ENCODE measurements around the gene ATP8A1.

The ATP8A1 gene

DNA sequence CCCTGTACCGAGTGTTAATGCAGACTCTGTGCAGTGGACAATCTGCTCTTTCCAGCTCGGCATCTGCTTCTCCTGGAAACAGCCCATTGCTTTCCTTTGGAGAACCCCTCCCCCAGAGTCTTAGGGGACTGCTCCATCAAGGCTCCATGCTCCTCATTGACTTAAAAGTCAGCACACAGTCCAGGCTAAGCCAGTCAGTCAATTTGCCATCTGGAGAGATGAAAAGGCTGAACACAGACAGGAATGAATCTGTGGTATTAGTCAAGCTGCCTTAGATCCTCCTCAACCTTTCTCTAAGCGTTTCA lies 20.3 kb downstream of the ATP8A1 start:
- Histone ChIP-seq H3K4me2 (ENCODE audit: low read length) (0 out of 2 replicates have a peak overlapping the region, but pooled peaks have one; percentile 11), H3K4me1 (ENCODE audit: low read length) (peaks cover 61% of the 10 kb centered on the region), H3K4me3 (ENCODE audit: low read length) (no peak overlapping the region)

DNA sequence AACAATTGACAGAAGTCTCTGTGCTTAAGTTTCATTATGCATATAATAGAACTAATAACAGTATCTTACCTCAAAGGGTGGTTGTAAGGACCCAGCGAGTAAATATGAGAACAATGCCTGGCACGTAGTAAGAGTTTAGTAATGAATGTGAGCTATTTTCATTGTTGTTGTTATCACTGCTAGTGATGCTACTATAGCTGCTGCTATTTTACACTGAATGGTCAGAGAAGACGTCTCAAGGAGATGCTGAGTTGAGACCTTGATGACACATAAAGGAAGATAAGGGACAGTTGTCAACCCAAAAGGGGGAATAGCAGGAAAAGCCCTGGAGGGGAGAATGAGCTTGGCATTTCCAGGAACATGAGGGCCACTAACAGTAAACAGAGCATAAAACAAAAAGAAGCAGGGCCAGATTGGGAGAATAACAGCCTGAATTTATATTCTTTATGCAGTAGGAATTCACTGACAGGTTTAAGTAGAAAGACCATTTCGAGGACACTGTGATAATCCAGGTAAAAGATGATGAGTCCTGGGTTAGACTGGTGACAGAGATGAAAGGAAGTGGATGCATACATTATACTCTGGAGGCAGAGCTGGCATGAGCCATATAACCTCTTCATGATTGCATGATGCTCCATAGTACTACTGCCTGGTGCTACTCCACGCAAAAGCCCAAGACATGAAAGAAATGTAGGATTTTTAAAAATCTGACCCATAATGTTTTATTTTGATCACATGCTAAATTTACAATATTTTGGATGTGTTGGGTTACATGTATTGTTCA lies 23.1 kb downstream of the ATP8A1 start:
- H3K27ac ChIP-seq (ENCODE audit: low read length), result no peak overlapping the region
- TF ChIP-seq, protein P1, sequence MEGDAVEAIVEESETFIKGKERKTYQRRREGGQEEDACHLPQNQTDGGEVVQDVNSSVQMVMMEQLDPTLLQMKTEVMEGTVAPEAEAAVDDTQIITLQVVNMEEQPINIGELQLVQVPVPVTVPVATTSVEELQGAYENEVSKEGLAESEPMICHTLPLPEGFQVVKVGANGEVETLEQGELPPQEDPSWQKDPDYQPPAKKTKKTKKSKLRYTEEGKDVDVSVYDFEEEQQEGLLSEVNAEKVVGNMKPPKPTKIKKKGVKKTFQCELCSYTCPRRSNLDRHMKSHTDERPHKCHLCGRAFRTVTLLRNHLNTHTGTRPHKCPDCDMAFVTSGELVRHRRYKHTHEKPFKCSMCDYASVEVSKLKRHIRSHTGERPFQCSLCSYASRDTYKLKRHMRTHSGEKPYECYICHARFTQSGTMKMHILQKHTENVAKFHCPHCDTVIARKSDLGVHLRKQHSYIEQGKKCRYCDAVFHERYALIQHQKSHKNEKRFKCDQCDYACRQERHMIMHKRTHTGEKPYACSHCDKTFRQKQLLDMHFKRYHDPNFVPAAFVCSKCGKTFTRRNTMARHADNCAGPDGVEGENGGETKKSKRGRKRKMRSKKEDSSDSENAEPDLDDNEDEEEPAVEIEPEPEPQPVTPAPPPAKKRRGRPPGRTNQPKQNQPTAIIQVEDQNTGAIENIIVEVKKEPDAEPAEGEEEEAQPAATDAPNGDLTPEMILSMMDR (IDR thresholded peaks at IDR 0.05; ENCODE audit: low read depth, low read length), result no peak
- TF ChIP-seq EZH2phosphoT487 (IDR thresholded peaks at IDR 0.05; ENCODE audit: low read depth), result no peak
- H3K36me3 ChIP-seq (replicated peaks; ENCODE audit: low read depth, low read length), result no peaks in the 10 kb centered on the region
- H2AFZ ChIP-seq (ENCODE audit: low read depth, low read length), result no peak overlapping the region
- H3K4me2 ChIP-seq (ENCODE audit: low read length), result no peak overlapping the region
- no peak overlapping the region for H3K9ac ChIP-seq (ENCODE audit: low read length)
- 0 out of 2 replicates have a peak, but pooled peaks cover 7% of the 10 kb centered on the region for H4K20me1 ChIP-seq (ENCODE audit: insufficient read depth, low read length)
- H3K4me1 ChIP-seq (ENCODE audit: low read length), result peaks cover 35% of the 10 kb centered on the region
- H3K4me3 ChIP-seq (ENCODE audit: low read length), result no peak overlapping the region
- H3K79me2 ChIP-seq (ENCODE audit: low read length), result peaks cover 58% of the 10 kb centered on the region
- no peaks in the 10 kb centered on the region for H3K27me3 ChIP-seq (ENCODE audit: low read depth, low read length)
- no peaks in the 10 kb centered on the region for H3K9me3 ChIP-seq (ENCODE audit: insufficient read depth, low read length)

More for the DNA sequence above, 20.3 kb downstream of the ATP8A1 start:
- 0 out of 2 replicates have a peak, but pooled peaks cover under 1% of the 10 kb centered on the region for H4K20me1 ChIP-seq (ENCODE audit: insufficient read depth, low read length)
- H3K9ac ChIP-seq (ENCODE audit: low read length), result no peak overlapping the region
- H3K27ac ChIP-seq (ENCODE audit: low read length), result no peak overlapping the region
- H3K9me3 ChIP-seq (ENCODE audit: insufficient read depth, low read length), result no peaks in the 10 kb centered on the region
- peaks cover 83% of the 10 kb centered on the region for H3K79me2 ChIP-seq (ENCODE audit: low read length)
- TF ChIP-seq, protein P1 (IDR thresholded peaks at IDR 0.05; ENCODE audit: low read depth, low read length), result no peak
- no peak for TF ChIP-seq EZH2phosphoT487 (IDR thresholded peaks at IDR 0.05; ENCODE audit: low read depth)
- H2AFZ ChIP-seq (ENCODE audit: low read depth, low read length), result no peak overlapping the region
- H3K27me3 ChIP-seq (ENCODE audit: low read depth, low read length), result no peaks in the 10 kb centered on the region
- H3K36me3 ChIP-seq (replicated peaks; ENCODE audit: low read depth, low read length), result no peaks in the 10 kb centered on the region

DNA sequence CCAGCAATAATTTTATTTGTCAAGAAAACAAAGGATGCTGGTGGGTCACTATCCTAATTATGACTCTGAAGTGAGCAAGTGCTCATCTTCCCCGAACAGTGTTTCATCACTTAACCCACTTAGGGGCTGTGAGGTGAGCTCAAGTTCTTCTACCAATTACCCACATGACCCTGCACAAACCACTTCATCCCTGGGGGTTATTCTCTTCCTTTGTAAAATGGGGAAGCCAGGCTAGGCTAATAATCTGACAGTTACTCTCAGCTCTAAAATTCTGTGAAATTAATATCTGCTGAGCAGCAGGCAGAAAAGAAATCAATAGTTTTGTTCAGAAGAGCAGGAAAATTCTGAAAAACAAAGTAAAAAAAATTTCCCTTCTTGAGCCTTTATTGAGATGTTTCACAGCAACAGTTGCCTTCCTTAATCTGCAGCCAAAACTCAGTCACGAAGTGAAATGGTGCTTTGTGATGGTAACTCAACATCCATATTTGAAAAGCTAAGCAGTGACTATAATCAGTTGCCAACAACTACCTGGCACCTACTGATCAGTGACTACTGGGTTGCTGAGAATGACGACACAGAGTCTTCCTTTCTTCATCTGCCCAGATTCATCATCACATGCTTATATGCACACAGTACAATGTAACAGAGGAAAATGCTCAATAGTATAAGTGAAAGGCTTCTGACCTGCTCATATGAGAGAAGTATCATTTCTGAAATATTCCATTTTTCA lies 24.1 kb downstream of the ATP8A1 start:
- no peak overlapping the region for H3K27ac ChIP-seq (ENCODE audit: low read length)
- no peaks in the 10 kb centered on the region for H3K36me3 ChIP-seq (replicated peaks; ENCODE audit: low read depth, low read length)
- no peak overlapping the region for H3K4me3 ChIP-seq (ENCODE audit: low read length)
- no peak overlapping the region for H3K9ac ChIP-seq (ENCODE audit: low read length)
- 0 out of 2 replicates have a peak, but pooled peaks cover 7% of the 10 kb centered on the region for H4K20me1 ChIP-seq (ENCODE audit: insufficient read depth, low read length)
- H3K9me3 ChIP-seq (ENCODE audit: insufficient read depth, low read length), result no peaks in the 10 kb centered on the region
- H3K4me2 ChIP-seq (ENCODE audit: low read length), result no peak overlapping the region
- TF ChIP-seq EZH2phosphoT487 (IDR thresholded peaks at IDR 0.05; ENCODE audit: low read depth), result no peak
- TF ChIP-seq, protein P1 (IDR thresholded peaks at IDR 0.05; ENCODE audit: low read depth, low read length), result no peak
- peaks cover 35% of the 10 kb centered on the region for H3K4me1 ChIP-seq (ENCODE audit: low read length)
- H2AFZ ChIP-seq (ENCODE audit: low read depth, low read length), result no peak overlapping the region
- no peaks in the 10 kb centered on the region for H3K27me3 ChIP-seq (ENCODE audit: low read depth, low read length)
- peaks cover 53% of the 10 kb centered on the region for H3K79me2 ChIP-seq (ENCODE audit: low read length)

DNA sequence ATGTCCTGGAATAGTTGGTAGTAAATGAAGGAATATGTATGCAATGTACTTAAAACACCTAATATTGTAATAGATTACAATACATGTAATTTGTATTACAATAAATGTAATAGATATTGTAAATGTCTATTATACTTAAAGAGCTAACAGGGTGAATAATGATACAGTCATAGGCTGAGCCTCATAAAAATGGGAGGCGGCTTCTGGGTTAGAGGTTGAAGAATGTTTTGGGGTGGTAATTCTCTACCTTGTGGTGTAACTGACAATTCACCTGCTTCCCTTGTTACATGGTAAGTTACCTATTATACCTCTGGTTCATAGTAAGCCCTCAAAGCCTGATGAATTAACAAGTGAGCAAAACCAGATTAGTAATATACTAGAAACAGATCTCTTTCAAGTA lies 26.0 kb downstream of the ATP8A1 start:
- Histone ChIP-seq H3K36me3 (replicated peaks; ENCODE audit: low read depth, low read length) (no peaks in the 10 kb centered on the region), H3K9me3 (ENCODE audit: insufficient read depth, low read length) (no peaks in the 10 kb centered on the region), H3K27ac (ENCODE audit: low read length) (no peak overlapping the region), H3K4me3 (ENCODE audit: low read length) (no peak overlapping the region), H3K9ac (ENCODE audit: low read length) (no peak overlapping the region), H3K4me1 (ENCODE audit: low read length) (peaks cover 17% of the 10 kb centered on the region), H3K79me2 (ENCODE audit: low read length) (peaks cover 35% of the 10 kb centered on the region), H3K27me3 (ENCODE audit: low read depth, low read length) (no peaks in the 10 kb centered on the region), H4K20me1 (ENCODE audit: insufficient read depth, low read length) (0 out of 2 replicates have a peak, but pooled peaks cover 7% of the 10 kb centered on the region), H3K4me2 (ENCODE audit: low read length) (no peak overlapping the region), H2AFZ (ENCODE audit: low read depth, low read length) (no peak overlapping the region)
- TF ChIP-seq, protein P1 (IDR thresholded peaks at IDR 0.05; ENCODE audit: low read depth, low read length), result no peak
- no peak for TF ChIP-seq EZH2phosphoT487 (IDR thresholded peaks at IDR 0.05; ENCODE audit: low read depth)

All from OCI-LY3 (cell line).